Lower lobe of right lung (tissue), 2 donors: ENCODE data around the gene THEMIS. TPM values are rescaled to one million over a fixed set of nuclear protein-coding genes. Genes with fewer than 3 reads are reported as not detected.

ENCODE experiments used
- ATAC-seq, 2 donors: fragments of 200-7000 bp; cut with Tn5 transposase; one replicate each; pipeline ENCODE4 v1.9.1; 2020 to 2022; ENCODE audit warnings: mild to moderate bottlenecking in 2 of 2, moderate library complexity in 2 of 2
- DNase-seq: peaks from one replicate; pipeline ENCODE4 v3.0.0-alpha.2; 2020
- H3K27ac ChIP-seq: fragments of 200-600 bp; one replicate; pipeline ENCODE4 v1.8.0; 2022
- H3K27me3 ChIP-seq: fragments of 200-600 bp; one replicate; pipeline ENCODE4 v1.8.0; 2022; ENCODE audit warnings: low read depth
- H3K36me3 ChIP-seq: fragments of 200-600 bp; one replicate; pipeline ENCODE4 v1.8.0; 2022; ENCODE audit warnings: mild to moderate bottlenecking
- H3K4me1 ChIP-seq: fragments of 200-600 bp; one replicate; pipeline ENCODE4 v1.8.0; 2022
- H3K4me3 ChIP-seq: fragments of 200-600 bp; one replicate; pipeline ENCODE4 v1.8.0; 2022; ENCODE audit warnings: mild to moderate bottlenecking
- H3K9me3 ChIP-seq: fragments of 200-600 bp; one replicate; pipeline ENCODE4 v1.8.0; 2022
- CTCF ChIP-seq: fragments of 200-600 bp; IDR thresholded peaks from one replicate; pipeline ENCODE4 v1.8.0; 2022; ENCODE audit warnings: antibody characterized with exemption, mild to moderate bottlenecking
- intact Hi-C: fragments of 100-400 bp; cut with DNase I; formaldehyde crosslinking; loops from one replicate; pipeline ENCODE4 v1.11.0; 2022
- total RNA-seq: library from RNA; stranded (reverse); fragmentation: NEBNext Ultra II Directional; extraction: Animal tissue kit (Norgen Biotek cat#: 25700); gene quantifications from one replicate; pipeline ENCODE4 v1.2.1, GENCODE V29; 2021
- donor health status: DM: no; HTN: yes; CAD: no; lungs with severe emphysema.

Gene THEMIS
- total RNA-seq, 1 donor from 2014 or later: 1.8 TPM

DNA sequence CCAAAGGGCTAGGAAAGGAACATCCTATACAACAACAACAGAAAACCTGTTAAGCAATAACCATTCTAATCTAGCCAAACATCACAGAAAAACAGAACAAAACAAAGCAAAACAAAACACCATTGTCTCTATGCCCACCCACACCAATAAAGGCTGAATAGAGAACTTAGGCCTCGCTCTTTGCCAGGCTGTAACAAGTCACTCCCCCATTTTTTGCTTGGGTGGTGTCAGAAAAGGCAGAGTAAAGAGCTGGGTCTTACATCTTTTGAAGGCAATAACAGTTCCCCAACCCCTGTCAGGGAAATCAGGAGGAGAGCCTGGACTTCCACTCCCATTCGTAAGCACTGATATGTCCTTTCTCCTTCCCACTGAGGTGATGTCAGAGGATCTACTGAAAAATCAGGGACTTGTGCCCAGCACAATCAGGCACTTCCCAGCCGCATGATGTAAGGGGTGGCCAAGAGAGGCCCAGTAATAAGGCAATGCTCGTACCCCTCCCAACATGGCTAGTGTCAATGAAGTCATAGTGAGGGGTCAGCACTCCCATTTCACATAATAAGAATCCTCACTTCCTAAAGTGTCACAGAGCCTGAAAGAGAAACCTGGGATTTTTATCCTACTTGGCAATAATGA lies 31.0 kb downstream of the THEMIS start:
- no peak overlapping the region for H3K27ac ChIP-seq
- H3K4me3 ChIP-seq: no peak overlapping the region
- peaks cover 5% of the 10 kb centered on the region for H3K9me3 ChIP-seq
- no peaks in the 10 kb centered on the region for H3K27me3 ChIP-seq
- H3K4me1 ChIP-seq: no peaks in the 10 kb centered on the region
- TF ChIP-seq CTCF: no peak
- ATAC-seq: no peak
- DNase-seq: no peak
- no peaks in the 10 kb centered on the region for H3K36me3 ChIP-seq
- intact Hi-C loops: no loop called here

GRCh38 chr6:127869183-127869582 lies 31.7 kb downstream of the THEMIS start:
- H3K9me3 ChIP-seq: peaks cover 5% of the 10 kb centered on the region

DNA sequence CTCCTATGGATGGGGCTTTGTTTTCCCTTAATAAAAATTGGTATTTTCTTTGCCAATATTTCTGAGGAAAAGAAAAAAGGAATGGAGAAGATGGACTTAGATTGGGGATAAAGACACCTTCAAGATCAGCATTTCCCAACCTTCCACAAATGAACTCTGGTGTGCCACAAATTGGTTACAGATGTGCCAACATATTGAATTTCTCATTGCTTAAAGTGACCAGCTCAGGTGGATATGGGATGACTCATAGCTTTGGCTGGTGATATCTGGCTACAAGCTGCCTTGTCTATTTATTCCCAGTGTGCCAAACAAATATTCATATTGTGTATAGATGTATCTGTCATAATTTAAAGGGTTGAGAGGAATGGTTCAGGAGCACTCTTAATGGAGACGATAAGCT lies 32.5 kb downstream of the THEMIS start:
- Histone ChIP-seq H3K27me3 (no peaks in the 10 kb centered on the region), H3K9me3 (peaks cover 5% of the 10 kb centered on the region)
- no peak for TF ChIP-seq CTCF

More at GRCh38 chr6:127869183-127869582, 31.7 kb downstream of the THEMIS start:
- DNase-seq (no peak), ATAC-seq (no peak)
- no peaks in the 10 kb centered on the region for H3K4me1 ChIP-seq
- H3K27me3 ChIP-seq: no peaks in the 10 kb centered on the region
- H3K27ac ChIP-seq: no peak overlapping the region
- no peaks in the 10 kb centered on the region for H3K36me3 ChIP-seq
- no peak for TF ChIP-seq CTCF
- intact Hi-C loops: no loop called here
- H3K4me3 ChIP-seq: no peak overlapping the region

GRCh38 chr6:127866766-127867165 lies 34.1 kb downstream of the THEMIS start:
- TF ChIP-seq CTCF: no peak
- H3K9me3 ChIP-seq: no peaks in the 10 kb centered on the region
- ATAC-seq (no peak), DNase-seq (no peak)
- no peak overlapping the region for H3K4me3 ChIP-seq
- intact Hi-C loops: no loop called here
- no peaks in the 10 kb centered on the region for H3K4me1 ChIP-seq
- no peak overlapping the region for H3K27ac ChIP-seq
- H3K36me3 ChIP-seq: no peaks in the 10 kb centered on the region
- no peaks in the 10 kb centered on the region for H3K27me3 ChIP-seq

More for the DNA sequence above, 32.5 kb downstream of the THEMIS start:
- no peak overlapping the region for H3K4me3 ChIP-seq
- no peaks in the 10 kb centered on the region for H3K4me1 ChIP-seq
- intact Hi-C loops: no loop called here
- DNase-seq (no peak), ATAC-seq (no peak)
- no peaks in the 10 kb centered on the region for H3K36me3 ChIP-seq
- H3K27ac ChIP-seq: no peak overlapping the region

GRCh38 chr6:127865108-127865507 lies 35.8 kb downstream of the THEMIS start:
- Histone ChIP-seq H3K4me1 (no peaks in the 10 kb centered on the region), H3K27me3 (no peaks in the 10 kb centered on the region), H3K9me3 (no peaks in the 10 kb centered on the region), H3K4me3 (no peak overlapping the region), H3K36me3 (no peaks in the 10 kb centered on the region), H3K27ac (no peak overlapping the region)
- intact Hi-C loops: no loop called here
- DNase-seq (no peak), ATAC-seq (no peak)
- TF ChIP-seq CTCF: no peak
